ENCODE data around the gene PPP1R14C. TPM values are rescaled to one million over a fixed set of nuclear protein-coding genes. Genes with fewer than 3 reads are reported as not detected.

The PPP1R14C gene, protein sequence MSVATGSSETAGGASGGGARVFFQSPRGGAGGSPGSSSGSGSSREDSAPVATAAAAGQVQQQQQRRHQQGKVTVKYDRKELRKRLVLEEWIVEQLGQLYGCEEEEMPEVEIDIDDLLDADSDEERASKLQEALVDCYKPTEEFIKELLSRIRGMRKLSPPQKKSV
- total RNA-seq: 35.5 TPM

GRCh38 chr6:150142670-150143515 lies at the start of gene PPP1R14C:
PPP1R14C (plus strand) TSS chr6:150143044; CDS start chr6:150143193, 149 bp downstream.

Small RNA genes within 50 kb of the gene (small RNA-seq; reads per million reads assigned to genes)
- gene RF01210: not detected

Other genes with a start within 250 kb of the PPP1R14C start
- gene RAET1E, start 244.9 kb upstream of the PPP1R14C start, total RNA-seq: not detected
- not detected for gene RAET1G, start 219.9 kb upstream of the PPP1R14C start, total RNA-seq
- gene ULBP2, start 201.0 kb upstream of the PPP1R14C start, total RNA-seq: 2.1 TPM
- 0.23 TPM for gene ULBP1, start 179.1 kb upstream of the PPP1R14C start, total RNA-seq
- 0.23 TPM for gene RAET1L, start 117.5 kb upstream of the PPP1R14C start, total RNA-seq
- 14.1 TPM for gene ULBP3, start 73.9 kb upstream of the PPP1R14C start, total RNA-seq
- gene IYD, start 226.0 kb downstream of the PPP1R14C start, total RNA-seq: 0.69 TPM